K562 (cell line): ENCODE measurements around the gene ABCA7. TPM values are rescaled to one million over a fixed set of nuclear protein-coding genes. Genes with fewer than 3 reads are reported as not detected.

Experiments used
- ATAC-seq: fragments of 200-7000 bp; cut with Tn5 transposase; 3 replicates; pipeline ENCODE4 v1.9.1; 2020; ENCODE audit warnings: moderate library complexity
- BruUV-seq: library from RNA; stranded (reverse); fragments of 400-500 nt; replicated peaks from 2 replicates; lab custom pipeline; 2021; lab: Mats Ljungman, UMichigan
- CTCF ChIA-PET: fragments of 300-600 bp; formaldehyde crosslinking; extraction: SDS; loops from one replicate; lab custom pipeline; 2021; ENCODE audit warnings: low intra/inter-chr PET ratio; lab: Yijun Ruan, JAX
- POLR2A ChIA-PET: fragments of 300-600, 350-650 bp; sonication (Branson Sonifier 250); formaldehyde crosslinking; extraction: SDS; loops from one replicate; lab custom pipeline; 2021; ENCODE audit warnings: antibody characterized with exemption, inconsistent platforms; lab: Yijun Ruan, JAX
- DNase-seq, 4 experiments: peaks; one replicate each; pipeline versions ENCODE4 v3.0.0 to v3.0.0-alpha.2; 2011 to 2018; ENCODE audit warnings: low spot score in 3 of 4, mixed read lengths in 3 of 4; ENCODE audit errors: extremely low read depth in 1 of 4
- FAIRE-seq: peaks from 2 replicates; lab custom pipeline; 2011; peaks lifted over from hg19 to GRCh38; lab: Jason Lieb, UNC
- H2AFZ ChIP-seq: 2 replicates; pipeline ENCODE4 v1.6.0; 2011; ENCODE audit warnings: low read depth, low read length, control low read depth, inconsistent platforms
- H3K27ac ChIP-seq: fragments of 200-600 bp; 3 replicates; pipeline ENCODE4 v1.8.0; 2011; ENCODE audit warnings: low read depth, mild to moderate bottlenecking, control low read depth, inconsistent platforms, low read length, moderate library complexity, mixed read lengths; ENCODE audit errors: extremely low read depth
- H3K27me3 ChIP-seq, 2 experiments: fragments of 300-600 bp in 1 of 2; 2 replicates in 1 of 2; 3 replicates in 1 of 2; pipeline versions ENCODE4 v1.6.0 to v1.8.0; 2011; ENCODE audit warnings: inconsistent platforms in 2 of 2, low read length in 2 of 2, mild to moderate bottlenecking in 1 of 2, mixed read lengths in 1 of 2, moderate library complexity in 1 of 2; ENCODE audit not compliant: control insufficient read depth in 2 of 2, insufficient read depth in 2 of 2
- H3K36me3 ChIP-seq: fragments of 300-600 bp; 3 replicates; pipeline ENCODE4 v1.8.0; 2011; ENCODE audit warnings: mild to moderate bottlenecking, low read length, inconsistent platforms; ENCODE audit not compliant: control insufficient read depth, insufficient read depth
- H3K4me1 ChIP-seq, 2 experiments: fragments of 200-600 bp in 1 of 2; replicated peaks in 1 of 2; 2 replicates in 1 of 2; 3 replicates in 1 of 2; pipeline versions ENCODE4 v1.5.1 to v1.8.0; 2011; ENCODE audit warnings: inconsistent platforms in 2 of 2, low read length in 2 of 2, mild to moderate bottlenecking in 1 of 2, mixed read lengths in 1 of 2, moderate library complexity in 1 of 2; ENCODE audit not compliant: control insufficient read depth in 2 of 2, insufficient read depth in 2 of 2
- H3K4me2 ChIP-seq: 2 replicates; pipeline ENCODE4 v1.6.1; 2011; ENCODE audit warnings: low read length, control low read depth, inconsistent platforms, mixed read lengths; ENCODE audit not compliant: insufficient read depth
- H3K4me3 ChIP-seq: fragments of 200-600 bp; sonication (generic), shearing (Covaris generic); 2 replicates; pipeline ENCODE4 v1.5.1; 2016; ENCODE audit warnings: control low read depth, inconsistent platforms
- H3K79me2 ChIP-seq: fragments of 200-600 bp; 3 replicates; pipeline ENCODE4 v1.8.0; 2011; ENCODE audit warnings: low read length, inconsistent platforms; ENCODE audit not compliant: control insufficient read depth, insufficient read depth
- H3K9ac ChIP-seq, 2 experiments: 2 replicates each; pipeline versions ENCODE4 v1.6.0 to v1.6.1; 2011; ENCODE audit warnings: low read depth in 2 of 2, low read length in 2 of 2, control low read depth in 1 of 2, inconsistent platforms in 1 of 2, mild to moderate bottlenecking in 1 of 2, mixed read lengths in 1 of 2; ENCODE audit not compliant: insufficient read depth in 1 of 2
- H3K9me1 ChIP-seq: one replicate; pipeline ENCODE4 v1.6.0; 2011; ENCODE audit warnings: inconsistent platforms, mild to moderate bottlenecking, low read length, moderate library complexity; ENCODE audit not compliant: control insufficient read depth, insufficient read depth
- H3K9me3 ChIP-seq: replicated peaks from 2 replicates; pipeline ENCODE4 v1.5.1; 2011; ENCODE audit warnings: low read depth, low read length, inconsistent platforms; ENCODE audit not compliant: control insufficient read depth, insufficient read depth
- H4K20me1 ChIP-seq: replicated peaks from 2 replicates; pipeline ENCODE4 v1.6.1; 2011; ENCODE audit warnings: low read length, inconsistent platforms, mixed read lengths; ENCODE audit not compliant: control insufficient read depth, insufficient read depth
- CXXC5 ChIP-seq: fragments of 250-450 bp; sonication (Bioruptor Pico); IDR thresholded peaks from 2 replicates; pipeline ENCODE4 v1.8.0; 2022; ENCODE audit warnings: inconsistent platforms, mild to moderate bottlenecking, moderate library complexity
- ETV6 ChIP-seq, 3 experiments: fragments of 150-350 bp in 1 of 3; sonication (generic) in 1 of 3; formaldehyde crosslinking in 1 of 3; IDR thresholded peaks; 2 replicates each; pipeline versions ENCODE4 v1.6.1 to v1.8.0; 2014 to 2022; ENCODE audit warnings: borderline replicate concordance in 2 of 3, low read depth in 2 of 3, antibody characterized with exemption in 1 of 3, low read length in 1 of 3, mild to moderate bottlenecking in 1 of 3, missing genetic modification reagents in 1 of 3
- HMGN3 ChIP-seq: IDR thresholded peaks from 2 replicates; pipeline ENCODE4 v1.6.1; 2011; ENCODE audit warnings: borderline replicate concordance, low read depth, mild to moderate bottlenecking, mixed read lengths, low read length; ENCODE audit not compliant: insufficient read length; ENCODE audit errors: extremely low read depth
- MBD2 ChIP-seq: sonication (generic); IDR thresholded peaks from 2 replicates; pipeline ENCODE4 v1.6.1; 2016; ENCODE audit warnings: low read depth, borderline replicate concordance
- MYC ChIP-seq, 2 experiments: fragments of 250-450 bp in 1 of 2; sonication (Bioruptor Pico) in 1 of 2; IDR thresholded peaks; 2 replicates each; pipeline versions ENCODE4 v1.5.1 to v1.6.1; 2012 to 2021; ENCODE audit warnings: low read depth in 2 of 2, borderline replicate concordance in 1 of 2, improper control_type of control experiment in 1 of 2, low read length in 1 of 2, mild to moderate bottlenecking in 1 of 2, moderate library complexity in 1 of 2
- RB1 ChIP-seq: fragments of 450-650 bp; IDR thresholded peaks from 2 replicates; pipeline ENCODE4 v1.6.1; 2017; ENCODE audit warnings: low read depth, mild to moderate bottlenecking
- SIN3A ChIP-seq, 2 experiments: fragments of 150-350 bp in 1 of 2; IDR thresholded peaks; 2 replicates each; pipeline ENCODE4 v1.6.1; 2011 to 2016; ENCODE audit warnings: borderline replicate concordance in 2 of 2, low read depth in 2 of 2, low read length in 2 of 2, mild to moderate bottlenecking in 2 of 2, moderate library complexity in 2 of 2; ENCODE audit not compliant: control insufficient read depth in 1 of 2
- SMAD4 ChIP-seq: fragments of 250-450 bp; sonication (Bioruptor Pico); conservative IDR thresholded peaks from 2 replicates; pipeline ENCODE4 v1.8.0; 2021; ENCODE audit warnings: inconsistent platforms, mild to moderate bottlenecking, moderate library complexity
- TARDBP ChIP-seq: fragments of 450-650 bp; IDR thresholded peaks from 2 replicates; pipeline ENCODE4 v1.6.1; 2016
- XRCC5 ChIP-seq: fragments of 200-400 bp; formaldehyde crosslinking; IDR thresholded peaks from 2 replicates; pipeline ENCODE4 v1.6.1; 2017; ENCODE audit warnings: low read depth, mild to moderate bottlenecking, low read length
- YY1 ChIP-seq, 3 experiments: IDR thresholded peaks; 2 replicates each; pipeline ENCODE4 v1.6.1; 2011; ENCODE audit warnings: low read length in 2 of 3, mild to moderate bottlenecking in 2 of 3, moderate library complexity in 2 of 3, borderline replicate concordance in 1 of 3, control low read depth in 1 of 3, low read depth in 1 of 3; ENCODE audit not compliant: insufficient read depth in 3 of 3, insufficient replicate concordance in 2 of 3, control insufficient read depth in 1 of 3, insufficient read length in 1 of 3; ENCODE audit errors: extremely low read depth in 1 of 3
- ZBTB7A ChIP-seq: IDR thresholded peaks from 2 replicates; pipeline ENCODE4 v1.6.1; 2011; ENCODE audit warnings: low read depth, mild to moderate bottlenecking, low read length, moderate library complexity, borderline replicate concordance; ENCODE audit not compliant: control insufficient read depth
- WGBS: fragments of 100-300 bp; shearing (Covaris generic); methylation state at CpG from one replicate; pipeline ENCODE4 v1.1.6; 2016; ENCODE audit warnings: low coverage, mixed read lengths; ENCODE audit not compliant: insufficient coverage; ENCODE audit errors: missing lambda C conversion rate; 5-methylcytosine and 5-hydroxymethylcytosine counted together
- in situ Hi-C: fragments of 300-500 bp; cut with MboI; formaldehyde crosslinking; loops from 4 replicates; pipeline ENCODE4 v1.15.0; 2018; ENCODE audit warnings: inconsistent platforms, mixed read lengths
- intact Hi-C: fragments of 100-400 bp; cut with micrococcal nuclease; formaldehyde crosslinking; loops from 2 replicates; pipeline ENCODE4 v1.14.2; 2022
- polyA plus RNA-seq, 8 experiments: library from polyadenylated mRNA; depleted of rRNA in 4 of 8; stranded (reverse) in 5 of 8; unstranded in 3 of 8; fragments of >200 nt; fragmentation: Nextera tagmentation in 2 of 8; fragmentation: Illumina TruSeq in 1 of 8; extraction: Ambion mirVana in 2 of 8; extraction: Trizol in 1 of 8; gene quantifications; 2 replicates each; pipeline versions ENCODE4 v1.2.1 to v1.2.3, GENCODE V29; 2011 to 2014; ENCODE audit warnings: inconsistent platforms in 1 of 8, missing spikeins in 1 of 8
- total RNA-seq, 7 experiments: library from RNA; depleted of rRNA in 6 of 7; stranded (reverse); fragments of >200 nt in 6 of 7; fragmentation: Illumina TruSeq in 2 of 7; extraction: Trizol in 2 of 7; gene quantifications; 2 replicates each; pipeline versions ENCODE4 v1.2.1 to v1.2.3, GENCODE V29; 2011 to 2021; ENCODE audit warnings: low replicate concordance in 1 of 7
- TF ChIP-seq, protein P1 (sequence below), 3 experiments: fragments of 200-800 bp in 1 of 3; fragments of 250-450 bp in 1 of 3; fragments of 450-650 bp in 1 of 3; sonication (Bioruptor Pico) in 1 of 3; sonication (Bioruptor generic) in 1 of 3; formaldehyde crosslinking in 1 of 3; IDR thresholded peaks; 2 replicates each; pipeline versions ENCODE4 v1.6.1 to v1.8.0; 2016 to 2022; ENCODE audit warnings: mild to moderate bottlenecking in 2 of 3, missing genetic modification characterization in 2 of 3, missing compliant biosample characterization in 1 of 3, moderate library complexity in 1 of 3

Gene ABCA7
- total and polyA plus RNA-seq, 9 of the 15 experiments (the other 6 are each of a cell fraction or from before 2014, with no cell fraction given), result 2.3 to 96.1 (median 31.2) TPM

DNA sequence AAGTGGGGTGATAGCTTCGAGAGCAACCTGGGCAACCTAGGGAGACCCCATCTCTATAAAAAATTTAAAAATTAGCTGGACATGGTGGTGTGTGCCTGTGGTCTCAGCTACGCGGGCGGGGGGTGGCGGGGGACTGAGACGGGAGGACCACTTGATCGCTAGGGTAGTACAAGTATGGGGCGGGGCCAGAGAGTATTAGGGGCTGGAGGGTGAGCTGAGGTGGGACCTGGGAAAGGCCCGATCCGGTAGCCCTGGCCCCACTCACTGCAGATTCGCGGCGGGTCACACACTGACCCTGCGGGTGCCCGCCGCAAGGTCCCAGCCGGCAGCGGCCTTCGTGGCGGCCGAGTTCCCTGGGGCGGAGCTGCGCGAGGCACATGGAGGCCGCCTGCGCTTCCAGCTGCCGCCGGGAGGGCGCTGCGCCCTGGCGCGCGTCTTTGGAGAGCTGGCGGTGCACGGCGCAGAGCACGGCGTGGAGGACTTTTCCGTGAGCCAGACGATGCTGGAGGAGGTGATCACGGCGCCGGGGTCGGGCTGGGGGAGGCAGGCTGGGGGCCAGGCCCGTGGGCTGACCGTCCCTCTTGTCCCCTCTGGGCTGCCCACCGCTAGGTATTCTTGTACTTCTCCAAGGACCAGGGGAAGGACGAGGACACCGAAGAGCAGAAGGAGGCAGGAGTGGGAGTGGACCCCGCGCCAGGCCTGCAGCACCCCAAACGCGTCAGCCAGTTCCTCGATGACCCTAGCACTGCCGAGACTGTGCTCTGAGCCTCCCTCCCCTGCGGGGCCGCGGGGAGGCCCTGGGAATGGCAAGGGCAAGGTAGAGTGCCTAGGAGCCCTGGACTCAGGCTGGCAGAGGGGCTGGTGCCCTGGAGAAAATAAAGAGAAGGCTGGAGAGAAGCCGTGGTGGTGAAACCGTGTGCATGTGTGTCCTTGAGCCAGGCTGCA lies 25.0 kb downstream of the ABCA7 start:
- H3K9ac ChIP-seq, result peak overlapping the region in 1 of 2 experiments; percentile 85; a peak in 2 of 4 replicates
- TF ChIP-seq CXXC5 (CRISPR knock-in tag) (peak; percentile 59), RB1 (peak; percentile 40; the same call in 1 of the 2 replicates), HMGN3 (peak; percentile 28), SIN3A (IDR thresholded peaks at IDR 0.05; ENCODE audit: borderline replicate concordance in 2 of 2, control insufficient read depth in 1 of 2, low read depth in 2 of 2, low read length in 2 of 2) (no peak), TARDBP (no peak), MBD2 (0 out of 2 replicates have a peak, but pooled peaks have one; percentile 18), XRCC5 (no peak), MYC (IDR thresholded peaks at IDR 0.05; ENCODE audit: low read depth, low read length) (peak; percentile 86), MYC (CRISPR knock-in tag; IDR thresholded peaks at IDR 0.05; ENCODE audit: borderline replicate concordance, low read depth) (no peak), ETV6 (IDR thresholded peaks at IDR 0.05; ENCODE audit: borderline replicate concordance in 1 of 2, low read depth in 2 of 2, low read length in 1 of 2) (no peak), ETV6 (CRISPR knock-in tag; IDR thresholded peaks at IDR 0.05; ENCODE audit: borderline replicate concordance) (no peak), ZBTB7A (0 out of 2 replicates have a peak, but pooled peaks have one; percentile 40), SMAD4 (CRISPR knock-in tag) (no peak), YY1 (IDR thresholded peaks at IDR 0.05; ENCODE audit: borderline replicate concordance in 1 of 3, control insufficient read depth in 1 of 3, extremely low read depth in 1 of 3, insufficient read depth in 3 of 3, insufficient read length in 1 of 3, insufficient replicate concordance in 2 of 3, low read depth in 1 of 3, low read length in 2 of 3) (peak in 1 of 3 experiments; percentile 33)
- TF ChIP-seq, protein P1, sequence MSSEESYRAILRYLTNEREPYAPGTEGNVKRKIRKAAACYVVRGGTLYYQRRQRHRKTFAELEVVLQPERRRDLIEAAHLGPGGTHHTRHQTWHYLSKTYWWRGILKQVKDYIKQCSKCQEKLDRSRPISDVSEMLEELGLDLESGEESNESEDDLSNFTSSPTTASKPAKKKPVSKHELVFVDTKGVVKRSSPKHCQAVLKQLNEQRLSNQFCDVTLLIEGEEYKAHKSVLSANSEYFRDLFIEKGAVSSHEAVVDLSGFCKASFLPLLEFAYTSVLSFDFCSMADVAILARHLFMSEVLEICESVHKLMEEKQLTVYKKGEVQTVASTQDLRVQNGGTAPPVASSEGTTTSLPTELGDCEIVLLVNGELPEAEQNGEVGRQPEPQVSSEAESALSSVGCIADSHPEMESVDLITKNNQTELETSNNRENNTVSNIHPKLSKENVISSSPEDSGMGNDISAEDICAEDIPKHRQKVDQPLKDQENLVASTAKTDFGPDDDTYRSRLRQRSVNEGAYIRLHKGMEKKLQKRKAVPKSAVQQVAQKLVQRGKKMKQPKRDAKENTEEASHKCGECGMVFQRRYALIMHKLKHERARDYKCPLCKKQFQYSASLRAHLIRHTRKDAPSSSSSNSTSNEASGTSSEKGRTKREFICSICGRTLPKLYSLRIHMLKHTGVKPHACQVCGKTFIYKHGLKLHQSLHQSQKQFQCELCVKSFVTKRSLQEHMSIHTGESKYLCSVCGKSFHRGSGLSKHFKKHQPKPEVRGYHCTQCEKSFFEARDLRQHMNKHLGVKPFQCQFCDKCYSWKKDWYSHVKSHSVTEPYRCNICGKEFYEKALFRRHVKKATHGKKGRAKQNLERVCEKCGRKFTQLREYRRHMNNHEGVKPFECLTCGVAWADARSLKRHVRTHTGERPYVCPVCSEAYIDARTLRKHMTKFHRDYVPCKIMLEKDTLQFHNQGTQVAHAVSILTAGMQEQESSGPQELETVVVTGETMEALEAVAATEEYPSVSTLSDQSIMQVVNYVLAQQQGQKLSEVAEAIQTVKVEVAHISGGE (CRISPR knock-in tag; IDR thresholded peaks at IDR 0.05), result no peak

More for the DNA sequence above, 25.0 kb downstream of the ABCA7 start:
- DNase-seq, result peak in 1 of 4 experiments; percentile 72
- POLR2A ChIA-PET, result interaction anchor here (1.3 to 1.5 kb wide), 2 partner anchors 11 to 18 kb away, joined by 3 to 5 read pairs; no protein-coding TSS in a partner anchor
- Histone ChIP-seq H2AFZ (no peak overlapping the region), H3K27me3 (no peaks in the 10 kb centered on the region), H3K4me1 (peaks cover 9 to 80% of the 10 kb centered on the region in 2 experiments), H3K36me3 (peaks cover 19% of the 10 kb centered on the region; the same call in 2 of the 3 replicates), H3K79me2 (no peaks in the 10 kb centered on the region), H3K4me2 (peak overlapping the region; percentile 1; the same call in 1 of the 2 replicates), H3K9me3 (no peaks in the 10 kb centered on the region), H3K4me3 (no peak overlapping the region), H3K9me1 (no peaks in the 10 kb centered on the region), H4K20me1 (no peaks in the 10 kb centered on the region), H3K27ac (no peak overlapping the region)
- CTCF ChIA-PET, result no interaction called here
- 57% methylated on average over 34 of the region's 60 CpGs for WGBS
- no TSS peak for BruUV-seq
- peak; percentile 71 for ATAC-seq
- FAIRE-seq, result no peak
- in situ Hi-C loops (no loop called here), intact Hi-C loops (no loop called here)
